T-helper 1 cell treated with Interleukin-12 subunit alpha and Interleukin-12 subunit beta and Interleukin-4 antibody, amounts not matched to agents 30 μg/mL and 1 μg/mL, for 36 hours (primary cell): ENCODE data around the gene NEK8.
"Not testable (repeated sequence)": the region's sequence is repeated elsewhere in the genome, so short reads cannot be mapped to it uniquely, and the experiment has no call there.

Experiments used
- H3K27ac Mint-ChIP-seq: one replicate; pipeline ENCODE4 v1.8.0; 2021; ENCODE audit warnings: mild to moderate bottlenecking, mixed read lengths
- H3K27me3 Mint-ChIP-seq: one replicate; pipeline ENCODE4 v1.8.0; 2021; ENCODE audit warnings: low read depth, mixed read lengths
- H3K36me3 Mint-ChIP-seq: one replicate; pipeline ENCODE4 v1.8.0; 2021; ENCODE audit warnings: low read depth, mixed read lengths
- H3K4me1 Mint-ChIP-seq: one replicate; pipeline ENCODE4 v1.8.0; 2021; ENCODE audit warnings: low read depth, mixed read lengths
- H3K4me3 Mint-ChIP-seq: one replicate; pipeline ENCODE4 v1.8.0; 2021; ENCODE audit warnings: mild to moderate bottlenecking, moderate library complexity, mixed read lengths
- H3K9me3 Mint-ChIP-seq: one replicate; pipeline ENCODE4 v1.8.0; 2021; ENCODE audit warnings: mixed read lengths

NEK8 gene

DNA sequence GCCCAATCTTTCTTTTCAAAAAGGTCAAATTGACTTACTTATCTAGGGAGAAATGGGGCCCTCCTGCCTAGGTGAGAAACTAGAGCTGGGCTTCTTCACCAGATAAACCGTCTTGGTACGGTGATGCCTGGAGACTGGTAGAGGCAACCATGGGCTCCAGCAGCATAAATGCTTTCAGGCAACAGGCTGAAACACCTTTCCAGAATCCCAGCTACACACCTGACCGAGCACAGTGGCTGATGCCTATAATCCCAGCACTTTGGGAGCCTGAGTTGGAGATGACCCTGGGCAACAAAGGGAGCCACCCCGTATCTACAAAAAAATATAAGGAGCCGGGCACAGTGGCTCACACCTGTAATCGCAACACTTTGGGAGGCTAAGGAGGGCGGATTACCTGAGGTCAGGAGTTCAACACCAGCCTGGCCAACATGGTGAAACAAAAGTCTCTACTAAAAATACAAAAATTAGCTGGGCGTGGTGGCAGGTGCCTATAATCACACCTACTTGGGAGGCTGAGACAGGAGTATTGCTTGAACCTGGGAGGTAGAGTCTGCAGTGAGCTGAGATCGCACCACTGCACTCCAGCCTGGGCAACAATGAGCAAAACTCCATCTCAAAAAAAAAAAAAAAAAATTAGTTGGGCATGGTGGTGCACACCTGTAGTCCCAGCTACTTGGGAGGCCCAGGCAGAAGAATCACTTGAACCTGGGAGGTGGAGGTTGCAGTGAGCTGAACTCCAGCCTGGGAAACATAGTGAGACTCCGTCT, 23.2 kb downstream of the NEK8 start:
- no peaks in the 10 kb centered on the region for H3K9me3 Mint-ChIP-seq
- peaks cover 13% of the 10 kb centered on the region for H3K36me3 Mint-ChIP-seq
- peaks cover 13% of the 10 kb centered on the region for H3K4me1 Mint-ChIP-seq
- no peak overlapping the region for H3K27ac Mint-ChIP-seq
- H3K4me3 Mint-ChIP-seq: no peak overlapping the region
- H3K27me3 Mint-ChIP-seq: no peaks in the 10 kb centered on the region

DNA sequence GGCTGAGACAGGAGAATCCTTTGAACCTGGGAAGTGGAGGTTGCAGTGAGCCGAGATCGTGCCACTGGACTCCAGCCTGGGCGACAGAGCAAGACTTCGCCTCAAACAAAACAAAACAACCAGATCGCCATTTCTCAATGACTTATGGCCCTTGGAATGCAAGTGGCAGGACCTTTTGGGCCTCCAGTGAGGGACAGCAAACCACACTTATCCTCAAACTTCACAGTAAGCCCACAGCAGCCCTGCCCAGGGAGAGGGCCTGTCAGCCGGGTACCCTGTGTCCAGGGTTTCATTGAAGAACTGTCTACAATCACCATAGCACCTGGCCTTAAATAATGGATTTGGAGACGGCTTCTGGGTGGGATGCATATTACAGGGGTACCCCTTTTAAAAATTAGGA, 26.9 kb downstream of the NEK8 start:
- peaks cover 19% of the 10 kb centered on the region for H3K36me3 Mint-ChIP-seq
- H3K27me3 Mint-ChIP-seq: no peaks in the 10 kb centered on the region
- no peak overlapping the region for H3K27ac Mint-ChIP-seq
- H3K4me3 Mint-ChIP-seq: no peak overlapping the region
- H3K9me3 Mint-ChIP-seq: no peaks in the 10 kb centered on the region
- H3K4me1 Mint-ChIP-seq: peaks cover 3% of the 10 kb centered on the region

DNA sequence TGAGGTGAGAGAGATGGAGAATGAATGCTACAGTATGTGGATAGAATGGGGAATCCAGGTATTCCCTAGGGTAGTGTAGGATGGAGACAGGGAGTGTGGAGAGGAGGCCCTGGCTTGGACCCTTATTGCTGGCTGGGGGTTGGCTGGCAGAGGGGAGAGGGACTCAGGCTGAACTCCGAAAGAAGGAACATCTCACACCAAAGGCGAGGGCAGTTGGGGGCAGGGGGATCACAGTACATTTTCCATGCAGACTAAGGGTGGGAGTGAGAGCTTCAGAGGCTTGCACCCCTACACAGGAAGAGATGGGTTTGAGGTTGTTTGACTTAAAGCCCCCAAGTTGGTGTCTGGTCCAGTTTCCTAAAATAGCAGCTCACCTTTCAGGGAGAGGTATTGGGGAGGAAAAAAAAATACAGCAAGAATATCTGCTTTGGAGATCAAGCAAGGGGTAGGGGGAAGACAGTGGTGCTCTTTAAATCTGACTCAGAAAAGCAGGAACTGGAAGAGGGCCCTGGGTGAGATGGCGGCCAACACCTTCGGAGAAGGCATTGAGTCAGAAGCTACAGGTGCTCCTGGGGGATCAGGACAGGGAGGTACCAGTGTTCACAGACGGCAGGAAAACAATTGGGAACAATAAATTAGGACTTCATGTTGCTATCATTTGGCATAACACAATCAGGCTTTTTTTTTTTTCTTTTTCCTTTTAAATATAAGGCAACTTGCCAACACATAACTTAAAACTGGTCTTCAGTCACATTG, 27.6 kb downstream of the NEK8 start:
- Mint-ChIP-seq H3K9me3 (no peaks in the 10 kb centered on the region), H3K27me3 (no peaks in the 10 kb centered on the region), H3K36me3 (peaks cover 19% of the 10 kb centered on the region), H3K27ac (no peak overlapping the region), H3K4me3 (no peak overlapping the region), H3K4me1 (peaks cover 3% of the 10 kb centered on the region)

DNA sequence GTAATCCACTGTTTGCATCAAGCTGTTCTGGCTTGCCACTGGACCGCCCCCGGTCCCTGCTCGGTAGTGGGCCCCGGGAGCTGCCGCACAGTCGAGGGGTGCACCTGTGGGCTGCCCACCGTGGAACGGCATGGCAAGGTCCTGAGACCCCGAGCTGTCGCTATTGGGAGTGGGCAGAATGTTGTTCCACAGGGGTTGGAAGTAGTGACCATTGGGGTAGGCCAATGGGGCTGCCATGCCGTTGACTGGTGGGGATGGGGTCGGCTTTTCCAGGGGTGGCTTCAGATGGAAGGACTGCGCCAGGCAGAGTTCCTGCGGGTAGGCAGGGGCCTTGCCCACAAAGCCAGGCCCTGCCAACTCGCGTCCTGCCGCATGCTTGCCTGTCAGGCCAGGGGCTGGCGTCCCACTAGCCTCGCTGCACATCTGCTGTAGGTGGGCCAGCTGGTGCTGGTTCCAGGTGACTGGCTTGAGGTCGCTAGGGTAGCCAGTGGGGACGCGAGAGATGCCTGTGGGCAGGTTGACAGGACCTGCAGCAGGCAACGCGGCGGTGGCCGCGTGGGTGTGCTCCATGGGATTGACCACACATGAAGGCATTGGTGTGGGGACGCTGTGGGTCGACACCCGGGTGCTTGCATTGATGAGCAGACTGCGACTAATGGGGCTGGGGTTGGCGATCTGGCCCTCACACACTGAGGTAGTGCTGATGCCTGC, 30.0 kb downstream of the NEK8 start:
- H3K27ac Mint-ChIP-seq: no peak overlapping the region
- H3K9me3 Mint-ChIP-seq: no peaks in the 10 kb centered on the region
- H3K4me1 Mint-ChIP-seq: peaks cover 7% of the 10 kb centered on the region
- peaks cover 21% of the 10 kb centered on the region for H3K36me3 Mint-ChIP-seq
- H3K4me3 Mint-ChIP-seq: no peak overlapping the region
- H3K27me3 Mint-ChIP-seq: no peaks in the 10 kb centered on the region

DNA sequence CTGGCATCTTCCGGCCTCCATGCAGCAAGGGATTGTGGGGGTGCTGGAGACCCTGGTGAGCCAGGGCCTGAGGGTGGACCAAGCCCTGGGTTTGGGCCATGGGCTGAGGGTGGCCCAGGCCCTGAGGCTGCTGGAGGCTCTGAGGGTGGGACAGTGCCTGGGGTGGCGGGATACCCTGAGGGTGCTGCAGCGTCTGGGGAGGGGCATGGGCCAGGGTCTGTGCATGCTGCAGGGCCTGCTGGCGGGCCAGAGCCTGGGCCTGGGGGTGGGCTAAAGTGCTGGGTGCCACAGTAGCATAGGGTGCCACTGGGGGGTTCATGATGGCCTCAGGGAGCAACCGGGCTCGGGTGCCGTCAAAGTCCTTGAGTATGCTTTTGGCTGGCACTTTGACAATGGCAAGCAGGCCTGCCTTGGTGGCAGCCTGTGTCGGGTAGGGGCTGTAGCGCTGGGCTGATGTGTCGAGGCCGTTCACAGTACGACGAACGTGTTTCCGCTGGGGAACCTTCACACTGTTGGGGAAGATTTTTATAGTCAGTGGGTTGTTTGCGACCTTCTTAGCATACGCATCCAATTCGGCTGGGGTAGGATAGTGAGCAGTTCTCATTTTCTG, 30.8 kb downstream of the NEK8 start:
- H3K27me3 Mint-ChIP-seq: no peaks in the 10 kb centered on the region
- no peak overlapping the region for H3K27ac Mint-ChIP-seq
- peaks cover 9% of the 10 kb centered on the region for H3K4me1 Mint-ChIP-seq
- no peak overlapping the region for H3K4me3 Mint-ChIP-seq
- H3K36me3 Mint-ChIP-seq: peaks cover 24% of the 10 kb centered on the region
- no peaks in the 10 kb centered on the region for H3K9me3 Mint-ChIP-seq

DNA sequence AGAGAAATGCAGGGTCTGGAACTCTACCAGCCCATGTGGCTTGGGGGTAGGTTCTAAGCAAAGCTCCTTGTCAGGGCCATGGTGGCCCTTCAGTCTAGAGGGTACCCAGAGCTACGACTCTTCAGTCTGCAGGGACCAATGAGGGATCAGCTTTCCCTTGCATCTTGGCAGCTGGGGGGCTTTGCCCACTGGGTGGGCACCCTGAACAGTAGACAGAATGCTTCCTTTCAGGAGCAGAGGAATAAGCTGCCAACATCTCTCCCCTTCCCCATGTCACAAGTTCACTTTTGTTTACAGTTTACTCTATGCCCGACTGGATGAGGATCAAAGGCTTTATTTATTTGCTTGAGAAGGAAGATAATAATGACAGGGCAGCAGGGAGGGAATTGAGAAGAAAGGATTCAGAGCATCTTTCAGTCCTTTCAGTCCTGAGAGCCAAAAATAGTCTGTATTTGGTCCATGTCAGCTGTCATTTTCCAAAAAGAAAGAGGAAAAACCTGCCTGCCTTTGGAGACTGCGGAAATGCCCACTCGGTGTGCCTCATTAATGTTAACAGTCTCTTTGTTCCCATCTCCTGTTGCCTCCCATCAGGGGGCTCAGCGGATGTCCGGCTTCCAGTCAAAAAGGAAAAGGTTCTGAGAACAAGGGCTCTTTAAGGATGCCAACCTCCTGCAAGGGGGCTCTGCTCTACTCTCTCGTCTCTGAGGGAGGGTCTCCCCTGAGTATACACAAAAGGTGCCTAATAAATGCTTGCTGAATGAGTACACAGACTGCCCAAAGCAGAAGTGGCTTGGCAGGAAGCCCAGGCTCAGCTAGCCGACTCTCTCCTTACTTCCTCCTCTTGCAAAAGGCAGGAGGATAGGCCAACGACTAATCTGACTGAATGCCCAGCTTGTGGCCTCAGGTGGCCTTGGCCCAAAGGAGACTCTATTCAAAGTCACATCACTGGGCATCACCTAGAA, 32.3 kb downstream of the NEK8 start:
- H3K4me1 Mint-ChIP-seq: peaks cover 14% of the 10 kb centered on the region
- no peak overlapping the region for H3K4me3 Mint-ChIP-seq
- H3K9me3 Mint-ChIP-seq: no peaks in the 10 kb centered on the region
- no peaks in the 10 kb centered on the region for H3K27me3 Mint-ChIP-seq
- H3K27ac Mint-ChIP-seq: no peak overlapping the region
- peaks cover 24% of the 10 kb centered on the region for H3K36me3 Mint-ChIP-seq

DNA sequence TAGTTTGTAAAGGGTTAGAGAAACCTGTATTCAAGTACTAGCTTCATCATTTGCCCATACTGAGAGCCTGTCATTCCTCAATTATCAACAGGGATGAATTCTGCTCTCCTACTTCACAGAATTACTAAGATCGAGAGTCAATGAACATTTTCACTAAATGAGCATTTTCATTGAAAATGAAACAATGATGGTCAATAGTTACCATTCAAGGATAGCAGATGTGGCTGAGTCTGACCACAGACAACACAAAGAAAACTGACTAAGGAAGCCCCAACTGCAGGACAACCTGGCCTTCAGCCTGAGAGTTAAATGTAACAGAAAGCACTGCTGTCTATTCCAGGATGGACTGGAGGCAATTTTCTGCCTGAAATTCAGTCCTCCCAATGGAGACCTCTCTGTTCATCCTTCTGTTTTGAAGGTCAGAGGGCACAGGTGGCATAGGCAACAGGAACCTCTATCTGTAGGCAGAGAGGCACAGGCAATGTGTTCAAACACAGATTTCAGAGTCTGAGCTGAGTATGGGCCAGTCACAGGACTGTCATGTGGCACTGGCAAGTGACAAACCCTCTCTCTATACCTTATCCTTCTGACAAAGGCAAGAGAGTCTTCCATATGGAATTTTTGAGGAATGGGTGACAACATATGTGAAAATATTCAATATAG, 34.7 kb downstream of the NEK8 start:
- H3K36me3 Mint-ChIP-seq: peaks cover 11% of the 10 kb centered on the region
- H3K9me3 Mint-ChIP-seq: no peaks in the 10 kb centered on the region
- no peak overlapping the region for H3K4me3 Mint-ChIP-seq
- peaks cover 14% of the 10 kb centered on the region for H3K4me1 Mint-ChIP-seq
- no peaks in the 10 kb centered on the region for H3K27me3 Mint-ChIP-seq
- no peak overlapping the region for H3K27ac Mint-ChIP-seq

DNA sequence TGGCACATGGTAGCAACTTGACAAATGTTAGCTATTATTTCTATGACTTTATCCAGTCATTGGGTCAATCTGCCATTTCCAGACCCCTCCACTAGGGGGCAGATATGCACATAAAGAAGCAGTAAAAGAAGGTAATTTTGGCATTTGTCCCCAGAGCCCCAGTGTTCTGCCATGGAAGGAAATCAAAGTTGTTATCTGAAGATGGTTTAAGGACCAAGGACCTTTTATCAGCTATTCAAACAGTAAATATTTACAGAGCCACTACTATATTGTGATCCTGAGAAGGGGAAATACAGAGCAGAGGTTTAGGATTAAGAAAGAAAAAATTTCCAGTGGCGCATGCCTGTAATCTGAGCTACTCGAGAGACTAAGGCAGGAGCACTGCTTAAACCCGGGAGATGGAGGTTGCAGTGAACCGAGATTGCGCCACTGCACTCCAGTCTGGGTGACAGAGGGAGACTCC, 35.2 kb downstream of the NEK8 start:
- H3K4me3 Mint-ChIP-seq: no peak overlapping the region
- no peak overlapping the region for H3K27ac Mint-ChIP-seq
- no peaks in the 10 kb centered on the region for H3K27me3 Mint-ChIP-seq
- no peaks in the 10 kb centered on the region for H3K9me3 Mint-ChIP-seq
- H3K36me3 Mint-ChIP-seq: peaks cover 11% of the 10 kb centered on the region
- H3K4me1 Mint-ChIP-seq: peaks cover 14% of the 10 kb centered on the region

DNA sequence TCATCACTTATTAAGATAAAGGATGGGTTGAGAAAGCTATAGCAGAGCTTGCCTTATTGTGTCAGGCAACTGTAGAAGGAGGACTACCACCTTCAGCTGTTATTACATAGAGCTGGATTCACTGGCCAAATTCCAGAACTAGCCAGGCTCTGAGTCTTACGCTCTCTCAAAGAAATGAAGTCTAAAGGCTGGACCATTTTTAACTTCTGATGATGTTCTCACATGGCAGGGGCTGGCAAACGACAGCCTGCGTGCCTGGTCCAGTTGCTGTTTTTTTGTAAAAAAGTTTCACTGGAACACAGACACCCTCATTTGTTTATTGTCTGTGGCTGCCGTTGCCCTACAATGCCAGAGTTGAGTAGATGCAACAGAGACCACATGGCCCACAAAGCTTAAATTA, 36.5 kb downstream of the NEK8 start:
- H3K27me3 Mint-ChIP-seq: no peaks in the 10 kb centered on the region
- no peak overlapping the region for H3K27ac Mint-ChIP-seq
- H3K4me1 Mint-ChIP-seq: peaks cover 14% of the 10 kb centered on the region
- no peak overlapping the region for H3K4me3 Mint-ChIP-seq
- no peaks in the 10 kb centered on the region for H3K9me3 Mint-ChIP-seq
- peaks cover 10% of the 10 kb centered on the region for H3K36me3 Mint-ChIP-seq

DNA sequence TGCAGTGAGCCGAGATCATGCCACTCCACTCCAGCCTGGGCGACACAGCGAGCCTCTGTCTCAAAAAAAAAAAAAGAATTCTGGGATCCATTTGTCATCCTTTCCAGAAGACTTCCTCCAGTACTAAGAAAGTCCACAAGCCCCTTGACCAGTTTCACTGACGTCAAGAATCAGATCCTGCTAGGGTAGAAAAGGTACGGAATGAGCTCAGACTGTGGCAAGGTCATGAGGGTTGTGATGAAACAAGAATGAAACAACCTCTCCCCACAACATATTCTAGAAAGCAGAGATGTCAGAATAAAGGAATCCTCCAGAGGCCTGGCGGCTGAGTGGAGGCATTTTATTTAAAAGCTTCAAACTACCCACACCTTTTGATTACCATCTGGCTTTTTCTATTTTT, 45.1 kb downstream of the NEK8 start:
- Mint-ChIP-seq H3K9me3 (no peaks in the 10 kb centered on the region), H3K4me1 (peaks cover 15% of the 10 kb centered on the region), H3K27ac (no peak overlapping the region), H3K36me3 (peaks cover 2% of the 10 kb centered on the region), H3K4me3 (no peak overlapping the region), H3K27me3 (no peaks in the 10 kb centered on the region)

DNA sequence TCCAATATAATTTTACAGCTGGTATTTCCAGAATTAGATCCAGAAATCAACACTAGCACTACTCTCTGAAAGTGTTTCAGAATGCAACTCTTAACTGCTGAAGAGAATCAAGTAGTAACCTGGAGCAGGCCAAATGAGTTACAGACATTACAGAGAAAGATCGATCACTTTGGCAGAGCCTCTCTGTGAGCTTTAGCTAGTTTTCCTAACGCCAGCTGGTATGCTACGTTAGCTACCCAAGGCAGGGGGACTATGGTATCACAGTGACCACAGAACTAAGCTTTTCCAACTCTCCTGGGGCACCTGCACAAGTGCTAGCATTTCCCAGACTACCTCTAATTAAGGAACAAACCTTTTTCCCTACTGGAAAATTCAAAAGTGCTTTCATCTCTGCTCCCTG, 45.6 kb downstream of the NEK8 start:
- Mint-ChIP-seq H3K9me3 (no peaks in the 10 kb centered on the region), H3K36me3 (peaks cover 2% of the 10 kb centered on the region), H3K27me3 (no peaks in the 10 kb centered on the region), H3K27ac (no peak overlapping the region), H3K4me3 (no peak overlapping the region), H3K4me1 (peaks cover 19% of the 10 kb centered on the region)

DNA sequence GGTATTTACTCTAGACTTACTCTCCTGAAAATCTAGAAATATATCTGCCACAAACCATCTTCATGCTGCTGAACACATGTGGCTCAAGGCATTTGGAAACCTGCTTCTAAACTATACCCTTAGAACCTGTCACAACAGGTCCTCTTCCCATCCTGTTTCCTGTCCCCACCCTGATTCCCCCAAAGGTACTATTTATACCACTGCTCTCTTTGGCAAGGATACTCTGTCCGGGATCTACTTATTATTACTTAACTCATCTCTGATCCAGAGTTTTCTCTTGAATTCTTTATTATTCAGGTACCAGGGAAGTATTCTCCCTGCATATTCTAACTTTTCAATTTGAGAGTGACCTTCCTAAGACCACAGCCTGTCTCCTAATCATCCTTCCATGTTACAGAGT, 48.6 kb downstream of the NEK8 start:
- Mint-ChIP-seq H3K27me3 (no peaks in the 10 kb centered on the region), H3K9me3 (no peaks in the 10 kb centered on the region), H3K4me1 (peaks cover 21% of the 10 kb centered on the region), H3K36me3 (peaks cover 7% of the 10 kb centered on the region), H3K4me3 (no peak overlapping the region), H3K27ac (peak overlapping the region; percentile 8)

DNA sequence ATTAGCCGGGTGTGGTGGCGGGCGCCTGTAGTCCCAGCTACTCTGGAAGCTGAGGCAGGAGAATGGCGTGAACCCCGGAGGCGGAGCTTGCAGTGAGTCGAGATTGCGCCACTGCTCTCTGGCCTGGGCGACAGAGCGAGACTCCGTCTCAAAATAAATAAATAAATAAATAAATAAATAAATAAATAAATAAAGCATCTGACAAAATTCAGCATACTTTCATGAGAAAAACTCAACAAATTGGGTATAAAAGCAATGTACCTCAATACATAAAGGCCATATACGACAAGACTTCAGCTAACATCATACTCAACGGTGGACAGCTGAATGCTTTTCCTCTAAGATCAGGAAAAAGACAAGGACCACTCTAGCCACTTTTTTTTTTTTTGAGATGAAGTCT, 51.0 kb downstream of the NEK8 start:
- H3K4me1 Mint-ChIP-seq: peaks cover 23% of the 10 kb centered on the region
- H3K27me3 Mint-ChIP-seq, H3K9me3 Mint-ChIP-seq, H3K27ac Mint-ChIP-seq, H3K36me3 Mint-ChIP-seq, H3K4me3 Mint-ChIP-seq: not testable (repeated sequence)
